Hypothalamus (tissue), 51 donors: ENCODE measurements around the gene SHISA6.
A peak's percentile ranks its signal among the peaks of the same experiment; 100 is the strongest.

Source experiments
- DNase-seq, 51 donors: peaks; one replicate each; lab custom pipeline; 2025; lab: John Stamatoyannopoulos, UW

Gene SHISA6

DNA sequence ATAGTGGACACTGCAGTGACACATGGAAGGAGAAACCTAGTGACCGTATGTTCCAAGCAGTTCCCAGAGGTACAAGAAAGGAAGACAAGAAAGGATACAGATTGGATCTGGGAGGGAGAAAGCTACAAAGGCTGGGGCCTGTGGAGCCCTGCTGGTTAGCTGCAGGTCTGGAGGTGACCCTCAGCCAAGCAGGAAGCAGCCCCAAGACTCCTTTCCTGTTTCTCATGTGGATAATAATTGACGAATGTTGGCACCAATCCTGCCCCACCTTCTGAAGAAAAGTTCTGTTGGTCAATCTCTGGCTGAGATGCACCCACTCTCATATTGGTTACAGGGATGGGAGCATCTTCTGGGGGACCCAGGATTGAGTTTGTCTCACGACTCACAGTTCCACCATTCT lies 99.8 kb downstream of the SHISA6 start:
- no peak for DNase-seq

DNA sequence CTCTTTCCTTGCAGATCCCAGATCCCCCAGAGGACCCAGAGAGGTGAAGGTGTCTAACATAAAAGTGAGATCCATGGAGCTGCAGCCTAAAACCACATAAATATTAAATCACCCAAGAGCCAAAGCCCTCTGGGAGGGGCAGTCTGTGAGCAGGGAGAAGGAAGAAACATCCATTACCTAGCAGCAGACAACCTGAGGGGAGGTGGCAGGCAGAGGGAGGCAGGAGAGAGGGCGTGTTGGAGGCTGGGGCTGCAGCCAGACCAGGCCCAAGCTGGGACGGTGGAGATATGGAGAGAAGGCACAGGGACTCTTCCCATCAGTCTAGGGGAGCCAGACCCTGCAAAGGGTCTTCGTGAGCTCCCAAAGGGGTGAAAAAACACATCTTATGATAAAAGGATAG lies 101.1 kb downstream of the SHISA6 start:
- DNase-seq, result no peak

DNA sequence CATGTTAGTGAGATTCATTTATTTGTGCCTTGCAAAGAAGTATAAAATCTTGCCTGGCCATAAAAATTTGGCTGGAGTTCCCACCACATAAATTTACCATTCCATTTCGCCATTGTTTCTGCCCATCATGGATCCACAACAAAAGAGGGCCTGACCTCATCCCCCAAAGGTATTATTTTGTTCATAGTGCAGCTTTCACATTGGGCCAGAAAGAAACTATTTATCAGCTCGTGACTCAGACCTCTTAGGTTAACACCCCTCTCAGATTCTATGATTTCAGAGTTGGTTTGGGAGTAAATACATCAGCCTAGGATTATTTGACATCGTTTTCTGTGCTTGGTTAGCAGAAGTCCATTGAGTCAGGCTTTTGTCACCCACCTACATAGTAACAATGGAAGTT lies 108.1 kb downstream of the SHISA6 start:
- no peak for DNase-seq

DNA sequence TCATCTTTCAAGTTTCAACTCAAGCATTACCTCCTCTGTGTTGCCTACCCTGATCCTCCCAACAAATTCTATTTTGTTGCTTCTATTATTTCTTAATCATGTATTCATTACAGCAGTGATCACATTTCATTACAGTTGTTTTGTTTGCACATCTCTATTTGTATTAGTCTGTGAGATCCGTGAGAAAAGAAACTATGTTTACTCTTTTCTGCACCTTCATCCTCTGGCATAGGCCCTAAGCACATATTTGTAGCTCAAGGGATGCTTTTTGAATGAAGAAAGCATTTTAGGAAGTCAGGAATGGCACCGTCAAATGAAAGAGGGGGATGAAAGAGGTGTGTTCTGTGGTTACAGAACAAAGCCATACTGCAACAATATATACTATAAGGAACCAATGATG lies 110.5 kb downstream of the SHISA6 start:
- DNase-seq, result no peak

DNA sequence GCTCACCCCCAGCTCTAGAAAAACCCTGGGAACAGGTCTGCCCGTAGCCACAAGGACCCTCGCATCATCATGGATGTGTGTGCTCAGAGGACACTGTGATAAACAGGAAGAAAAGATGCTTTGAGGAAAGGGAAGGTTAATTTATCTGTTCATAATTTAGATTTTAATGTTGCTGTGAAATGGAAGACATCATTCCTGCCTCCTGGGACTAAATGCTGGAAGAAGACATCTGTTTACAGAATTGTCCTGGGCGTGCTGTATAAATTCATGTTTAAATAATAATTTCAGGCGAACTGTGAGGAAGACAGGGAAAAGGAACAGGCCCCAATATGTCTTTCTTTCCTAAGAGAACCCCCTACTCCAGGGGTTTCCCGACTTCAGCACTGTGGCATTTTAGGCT lies 112.6 kb downstream of the SHISA6 start:
- no peak for DNase-seq

DNA sequence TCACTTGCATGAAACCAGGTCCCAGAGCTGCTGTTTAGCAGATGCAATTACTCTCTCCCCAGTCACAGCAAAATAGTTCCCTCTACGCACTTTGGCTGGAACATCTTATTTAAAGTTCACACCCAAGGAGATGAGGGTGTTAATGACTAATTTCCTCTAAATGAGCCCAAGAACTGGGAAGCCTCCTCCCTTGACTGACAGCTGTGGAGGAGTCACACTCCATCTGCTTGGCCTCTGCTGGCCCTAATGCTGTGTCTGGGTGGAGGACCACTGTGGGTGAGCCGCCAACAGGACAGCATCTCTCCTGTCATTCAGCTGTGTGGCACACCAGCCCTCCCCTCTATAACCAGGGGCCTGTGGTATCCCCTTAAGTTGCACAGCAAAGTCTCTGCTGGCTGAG lies 115.4 kb downstream of the SHISA6 start:
- no peak for DNase-seq

DNA sequence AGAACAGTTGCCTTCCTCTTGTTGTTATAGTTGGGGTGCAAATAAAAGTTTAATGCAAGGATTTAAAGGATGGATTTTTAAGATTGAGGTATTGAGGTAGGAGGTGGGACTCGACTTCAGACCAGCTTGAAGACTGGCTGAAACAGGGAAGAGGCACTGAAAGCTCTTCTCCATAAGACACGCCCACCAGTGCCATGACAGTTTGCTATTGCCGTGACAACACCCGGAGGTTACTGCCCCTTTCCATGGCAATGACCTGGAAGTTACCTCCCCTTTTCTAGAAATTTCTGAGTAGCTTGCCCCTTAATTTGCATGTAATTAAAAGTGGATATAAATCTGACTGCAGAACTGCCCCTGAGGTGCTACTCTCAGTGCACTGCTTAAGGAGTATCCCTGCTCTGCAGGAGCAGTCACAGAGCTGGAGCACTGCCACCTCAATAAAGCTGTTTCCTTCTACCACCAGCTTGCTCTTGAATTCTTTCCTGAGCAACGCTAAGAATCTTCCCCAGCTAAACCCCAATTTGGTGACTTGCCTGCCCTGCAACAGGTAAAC lies 122.6 kb downstream of the SHISA6 start:
- DNase-seq, result no peak

DNA sequence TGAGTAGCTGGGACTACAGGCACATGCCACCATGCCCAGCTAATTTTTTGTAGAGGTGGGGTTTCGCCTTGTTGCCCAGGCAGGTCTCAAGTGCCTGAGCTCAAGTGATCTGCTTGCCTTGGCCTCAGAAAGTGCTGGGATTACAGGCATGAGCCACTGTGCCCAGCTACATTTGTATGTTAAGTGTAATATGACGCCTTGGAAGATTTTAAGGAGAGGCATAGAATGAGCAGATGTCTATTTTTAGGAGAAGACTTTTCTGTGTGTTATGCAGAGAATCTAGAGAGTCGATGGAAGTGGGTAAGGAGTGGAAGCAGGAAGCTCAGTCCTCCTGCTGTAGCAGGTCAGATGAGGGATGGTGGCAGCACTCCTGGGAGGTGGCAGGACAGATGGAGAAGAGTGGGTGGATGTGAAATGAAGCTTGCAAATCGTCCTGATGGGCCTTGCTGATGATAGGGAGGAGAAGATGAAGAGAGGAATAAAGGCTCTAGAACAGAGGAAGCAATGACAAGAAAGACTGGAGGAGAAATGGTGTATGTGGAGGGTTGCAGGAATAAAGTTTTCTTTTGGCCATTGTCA lies 125.3 kb downstream of the SHISA6 start:
- no peak for DNase-seq

DNA sequence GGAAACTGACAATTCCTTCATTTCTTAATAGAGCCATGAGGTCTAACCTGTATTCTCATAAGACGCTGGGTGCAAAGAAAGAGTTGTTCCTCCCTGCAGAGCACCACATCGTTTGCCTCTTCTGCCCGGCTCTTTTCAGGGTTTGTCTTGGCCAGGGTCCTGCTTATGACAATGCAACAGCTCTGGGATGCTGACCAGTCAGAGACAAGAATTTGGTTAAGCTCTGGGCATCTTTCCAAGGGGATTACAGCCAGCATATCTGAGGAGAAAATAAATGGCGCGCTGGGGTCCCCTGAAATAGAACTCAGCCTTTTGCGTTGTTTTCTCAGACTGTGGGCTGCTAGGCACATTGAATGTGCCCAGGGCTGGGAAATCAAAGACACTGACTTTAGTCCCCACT lies 128.6 kb downstream of the SHISA6 start:
- peak in 26 of 51 donors; percentile 2 to 55 (median 12) for DNase-seq

DNA sequence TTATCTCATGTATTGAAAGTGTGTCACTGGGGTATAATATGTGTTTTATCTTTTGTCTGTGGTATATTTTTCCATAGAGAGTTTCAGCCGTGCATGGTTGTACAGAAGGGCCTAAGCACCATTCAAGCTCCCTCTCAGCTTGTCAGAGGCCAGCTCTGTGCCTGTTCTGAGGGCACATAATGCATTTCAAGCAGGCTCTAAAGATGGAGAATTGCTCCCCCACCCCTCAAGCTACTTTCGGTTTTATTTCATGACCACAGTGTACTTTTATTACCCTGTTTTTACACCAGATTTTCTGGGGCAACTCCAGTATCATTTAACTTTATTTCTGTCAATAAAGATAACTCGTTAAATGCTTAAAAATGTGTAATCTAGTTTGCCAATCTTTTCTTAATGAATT lies 131.7 kb downstream of the SHISA6 start:
- DNase-seq, result peak in 7 of 51 donors; percentile 3 to 27 (median 6)

DNA sequence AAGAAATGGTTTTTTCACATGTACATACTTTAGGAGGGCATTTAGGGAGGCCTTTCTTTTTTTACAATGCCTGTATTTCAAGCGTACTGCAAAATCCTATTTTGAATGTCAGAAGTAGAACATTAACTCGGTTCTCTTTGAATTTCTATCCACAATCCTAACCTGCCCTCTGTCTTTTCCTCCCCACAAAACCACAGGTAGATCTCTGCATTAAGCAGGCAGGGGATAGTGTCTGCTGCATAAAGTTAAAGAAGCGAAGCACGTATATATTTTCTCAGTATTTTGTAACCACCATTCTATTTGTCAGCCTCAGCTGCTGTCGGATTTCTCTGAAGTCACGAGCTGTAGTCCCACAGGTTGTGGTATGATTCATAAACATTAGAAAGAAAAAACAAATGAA lies 137.5 kb downstream of the SHISA6 start:
- no peak for DNase-seq

DNA sequence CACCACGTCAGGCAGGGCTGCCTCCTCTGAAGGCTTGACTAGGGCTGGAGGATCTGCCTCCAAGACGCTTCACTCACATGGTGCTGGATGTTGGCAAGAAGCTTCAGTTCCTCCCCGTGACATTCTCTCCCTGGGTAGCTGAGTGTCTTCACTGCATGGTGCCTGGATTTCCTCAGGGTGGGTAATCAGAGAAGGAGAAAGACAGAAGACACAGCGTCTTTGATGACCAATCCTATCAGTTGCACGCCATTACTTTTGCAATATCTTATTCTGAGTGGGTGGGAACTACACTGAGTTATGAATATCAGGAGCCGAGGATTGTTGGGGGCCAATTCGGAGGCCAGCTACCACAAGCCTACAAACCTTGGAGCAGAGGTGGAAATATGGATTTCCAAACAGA lies 139.7 kb downstream of the SHISA6 start:
- no peak for DNase-seq

DNA sequence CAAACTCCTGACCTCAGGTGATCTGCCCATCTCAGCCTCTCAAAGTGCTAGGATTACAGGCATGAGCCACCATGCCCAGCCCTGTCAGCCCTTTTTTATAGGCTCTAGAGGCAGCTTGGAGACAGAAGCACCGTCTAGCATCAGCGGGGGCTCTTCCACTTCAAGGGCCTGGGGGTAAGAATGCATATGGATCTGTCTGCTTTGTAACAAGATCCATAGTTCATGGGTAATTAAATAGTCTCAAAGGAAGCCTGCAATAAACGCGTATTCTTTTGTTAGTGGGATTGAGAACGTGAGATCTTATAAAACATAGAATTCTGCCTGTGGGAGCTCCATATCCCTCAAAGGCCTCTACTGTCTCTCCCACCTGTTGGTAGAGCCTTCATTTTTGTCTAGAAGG lies 142.1 kb downstream of the SHISA6 start:
- DNase-seq, result no peak

DNA sequence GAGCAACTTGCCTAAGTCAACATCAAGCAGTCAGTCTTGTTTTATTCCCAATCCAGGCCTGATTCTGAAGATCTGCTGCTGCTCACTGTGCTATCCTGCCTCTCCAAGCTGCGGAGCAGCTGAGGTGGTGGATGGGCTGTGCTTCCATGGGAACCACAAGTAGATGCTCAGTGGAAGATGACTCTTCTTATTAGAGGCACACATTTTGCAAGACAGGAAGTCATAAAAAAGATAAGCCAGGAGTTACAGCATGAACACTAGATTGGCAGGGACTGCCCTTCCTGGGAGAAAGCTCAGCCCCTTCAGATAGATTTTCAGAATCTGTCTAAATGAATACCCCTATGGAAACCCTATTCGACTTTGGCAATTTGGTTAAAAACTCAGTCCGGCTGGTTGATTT lies 143.1 kb downstream of the SHISA6 start:
- no peak for DNase-seq

DNA sequence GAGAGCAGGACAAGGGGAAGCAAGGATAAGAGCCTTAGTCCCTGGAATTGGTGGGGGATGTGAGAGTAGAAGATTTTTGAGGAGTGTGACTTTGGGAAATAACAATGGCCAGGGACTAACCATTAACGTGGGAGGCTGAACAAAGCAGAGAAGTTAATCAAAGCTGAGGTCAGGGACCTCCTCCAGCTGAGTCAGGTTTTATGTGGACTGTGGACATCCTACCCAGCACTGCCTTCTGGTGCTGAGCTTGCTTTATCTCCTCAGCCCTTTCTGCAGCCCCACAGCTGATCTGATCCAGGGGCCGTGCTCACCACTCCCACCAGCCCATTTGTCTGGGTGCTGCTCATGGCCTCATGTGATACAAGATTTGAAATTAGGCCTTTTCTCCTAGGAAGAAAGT lies 146.6 kb downstream of the SHISA6 start:
- no peak for DNase-seq

DNA sequence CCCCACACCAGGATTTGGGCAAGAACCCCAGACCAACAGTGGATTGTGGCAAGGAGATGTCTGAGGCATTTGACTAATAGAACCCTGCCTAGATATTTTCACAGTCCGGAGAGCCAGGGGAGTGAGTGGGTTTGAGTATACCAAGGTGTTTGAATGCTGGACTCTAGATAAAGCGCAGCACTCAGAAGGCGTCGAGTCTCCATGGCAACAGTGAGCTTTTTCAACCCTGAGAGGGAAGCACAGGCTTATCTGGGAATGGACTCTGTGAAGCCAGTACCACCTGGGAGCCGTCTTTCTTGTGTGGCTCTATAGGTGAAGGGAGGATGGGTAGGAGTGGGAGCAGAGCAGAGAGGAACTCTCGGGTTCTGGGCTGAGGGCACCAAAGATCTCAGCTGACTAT lies 147.0 kb downstream of the SHISA6 start:
- DNase-seq, result no peak

DNA sequence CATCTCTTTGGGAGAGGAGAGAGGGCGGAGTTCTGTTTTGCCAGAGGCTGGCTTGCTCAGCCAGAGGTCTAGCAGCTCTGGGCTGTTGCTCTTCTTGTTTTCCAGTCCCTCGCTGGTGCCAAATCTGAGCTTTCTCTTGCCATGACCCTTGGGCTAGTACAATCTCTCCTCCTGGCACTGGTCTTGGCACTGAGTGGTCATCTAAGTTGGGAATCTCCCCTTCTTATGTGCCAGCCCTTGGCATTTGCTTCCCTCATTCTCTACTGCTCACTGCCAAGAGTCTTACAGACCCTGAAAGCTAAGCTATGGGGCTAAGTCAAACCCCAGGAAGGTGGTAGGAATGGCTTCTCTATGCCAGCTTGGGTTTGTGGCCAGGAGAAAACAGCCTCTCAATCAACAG lies 148.6 kb downstream of the SHISA6 start:
- DNase-seq, result peak in 6 of 51 donors; percentile 2 to 31 (median 8)

DNA sequence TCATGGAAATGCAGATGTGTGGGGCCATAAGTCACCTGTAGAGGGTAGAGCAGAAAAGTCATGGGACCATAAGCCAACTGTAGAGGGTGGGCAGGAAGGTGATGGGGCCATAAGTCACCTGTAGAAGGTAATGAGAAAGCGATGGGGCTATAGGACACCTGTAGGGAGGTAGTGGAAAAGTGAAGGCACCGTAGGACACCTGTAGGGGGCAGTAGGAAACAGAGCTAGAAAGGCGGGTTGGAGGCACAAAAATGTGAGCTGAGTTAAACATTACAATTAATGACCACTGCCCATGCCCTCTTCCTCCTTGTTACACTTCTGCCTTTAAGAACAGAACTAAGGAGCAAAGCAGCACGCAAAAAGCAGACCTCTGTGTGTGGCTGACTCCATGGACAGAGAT lies 150.1 kb downstream of the SHISA6 start:
- DNase-seq, result no peak

DNA sequence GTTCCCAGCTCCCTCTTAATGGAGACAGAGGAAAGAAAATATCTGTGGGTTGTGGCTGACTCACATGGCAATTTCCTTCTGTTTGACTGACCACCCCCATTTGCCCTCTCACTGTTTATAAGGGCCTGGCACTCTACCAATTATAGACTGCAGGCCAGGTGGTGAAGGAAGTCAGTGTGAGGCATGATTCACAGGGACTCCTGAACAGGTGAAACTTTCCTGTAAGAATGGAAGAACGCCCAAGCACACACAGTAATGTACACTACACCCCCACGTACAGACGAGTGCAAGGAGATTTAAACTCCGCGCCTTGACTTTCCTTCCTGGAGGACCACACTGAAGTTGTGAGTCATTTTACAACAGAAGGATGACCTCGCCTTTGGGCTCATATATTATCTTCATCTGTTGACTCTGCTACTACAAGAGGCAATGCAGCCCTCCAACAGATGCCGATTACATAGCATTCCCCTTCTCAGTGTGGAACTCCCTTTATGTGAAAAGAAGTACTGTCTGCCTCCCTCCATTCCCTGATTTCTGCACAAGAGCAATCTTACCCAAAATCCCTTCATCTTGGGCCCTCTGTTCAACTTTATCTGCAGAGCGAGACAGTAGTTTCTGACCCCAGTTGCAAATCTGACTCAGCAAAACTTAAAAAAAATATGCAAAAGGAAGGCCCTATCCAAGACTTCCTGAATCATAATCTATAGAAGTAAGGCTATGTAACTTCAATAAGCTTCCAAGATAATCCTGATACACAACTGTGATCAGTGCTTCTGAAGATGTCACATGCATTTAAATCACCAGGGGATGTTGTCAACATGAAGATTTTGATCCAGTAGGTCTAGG lies 163.6 kb downstream of the SHISA6 start:
- no peak for DNase-seq

DNA sequence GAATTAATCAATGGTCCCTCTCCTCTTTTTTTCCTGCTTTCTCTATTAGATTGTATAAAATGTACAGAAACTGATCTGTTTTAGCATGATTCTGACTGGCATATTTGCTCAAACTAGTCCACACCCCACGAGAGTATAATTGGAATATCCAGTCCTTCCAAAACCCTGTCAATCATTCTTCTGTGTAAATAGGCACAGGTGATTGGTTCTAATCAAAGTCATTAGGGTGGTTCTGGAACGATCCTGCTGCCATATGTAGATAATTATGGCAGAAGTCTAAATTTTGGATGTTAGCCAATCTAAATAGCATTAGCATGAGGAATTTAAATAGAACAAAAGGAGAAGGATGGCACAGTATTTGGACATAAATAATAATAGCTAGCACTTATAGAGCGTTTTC lies 165.7 kb downstream of the SHISA6 start:
- DNase-seq, result no peak

DNA sequence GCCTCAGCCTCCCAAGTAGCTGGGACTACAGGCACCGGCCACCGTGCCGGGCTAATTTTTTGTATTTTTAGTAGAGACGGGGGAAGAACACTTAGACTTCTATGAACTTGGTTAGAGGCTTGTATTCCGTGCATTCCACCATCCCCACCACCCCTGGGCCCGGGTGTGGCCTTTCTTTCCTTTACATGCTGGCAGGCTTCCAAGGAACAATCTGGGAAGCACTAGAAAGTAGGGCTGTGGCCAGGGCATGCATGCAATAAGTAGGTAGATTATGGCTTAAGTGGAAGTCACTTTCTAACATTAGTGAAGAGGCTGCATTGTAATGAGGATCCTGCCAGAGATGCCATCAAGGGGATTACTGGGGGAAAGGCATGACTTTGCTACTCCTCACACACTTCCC lies 171.6 kb downstream of the SHISA6 start:
- no peak for DNase-seq

DNA sequence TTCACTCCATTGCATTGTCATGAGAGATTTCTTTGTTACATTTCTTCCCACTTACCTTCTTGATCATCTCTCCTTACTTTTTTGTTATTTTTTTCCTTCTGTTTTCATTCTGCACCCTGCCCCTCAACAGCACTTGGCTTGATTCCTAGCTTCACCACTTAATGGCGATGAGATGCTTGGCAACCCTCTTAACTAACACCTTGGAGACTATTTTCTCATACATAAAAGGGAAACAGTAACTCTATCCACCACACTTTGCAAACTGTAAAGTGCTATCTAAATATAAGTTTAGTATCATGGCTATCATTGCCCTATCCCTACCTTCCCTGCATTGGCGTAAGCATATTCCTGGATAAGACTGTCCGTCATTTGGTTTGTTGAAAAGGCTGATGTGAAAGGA lies 177.3 kb downstream of the SHISA6 start:
- DNase-seq, result no peak
